Fibroblast of the aortic adventitia (primary cell): Measurements from ENCODE around the gene PEX26. TPM values are rescaled to one million over a fixed set of nuclear protein-coding genes. Genes with fewer than 3 reads are reported as not detected.

Experiments used
- DNase-seq: peaks from one replicate; pipeline ENCODE4 v3.0.0-alpha.2; 2010; ENCODE audit warnings: low read depth
- H3K4me3 ChIP-seq: 2 replicates; pipeline ENCODE4 v1.5.1; 2011; ENCODE audit warnings: low read depth, mild to moderate bottlenecking, control low read depth, low read length, moderate library complexity
- total RNA-seq: library from RNA; depleted of rRNA; stranded (reverse); fragments of >200 nt; gene quantifications from 2 replicates; pipeline ENCODE4 v1.2.3, GENCODE V29; 2012; ENCODE audit warnings: low replicate concordance
- TF ChIP-seq, protein P1 (sequence below): IDR thresholded peaks from 2 replicates; pipeline ENCODE4 v1.5.1; 2011; ENCODE audit warnings: mild to moderate bottlenecking, low read length, control low read depth, inconsistent platforms; ENCODE audit not compliant: insufficient read depth

Gene PEX26
- total RNA-seq, 1 donor, result 26.1 TPM

DNA sequence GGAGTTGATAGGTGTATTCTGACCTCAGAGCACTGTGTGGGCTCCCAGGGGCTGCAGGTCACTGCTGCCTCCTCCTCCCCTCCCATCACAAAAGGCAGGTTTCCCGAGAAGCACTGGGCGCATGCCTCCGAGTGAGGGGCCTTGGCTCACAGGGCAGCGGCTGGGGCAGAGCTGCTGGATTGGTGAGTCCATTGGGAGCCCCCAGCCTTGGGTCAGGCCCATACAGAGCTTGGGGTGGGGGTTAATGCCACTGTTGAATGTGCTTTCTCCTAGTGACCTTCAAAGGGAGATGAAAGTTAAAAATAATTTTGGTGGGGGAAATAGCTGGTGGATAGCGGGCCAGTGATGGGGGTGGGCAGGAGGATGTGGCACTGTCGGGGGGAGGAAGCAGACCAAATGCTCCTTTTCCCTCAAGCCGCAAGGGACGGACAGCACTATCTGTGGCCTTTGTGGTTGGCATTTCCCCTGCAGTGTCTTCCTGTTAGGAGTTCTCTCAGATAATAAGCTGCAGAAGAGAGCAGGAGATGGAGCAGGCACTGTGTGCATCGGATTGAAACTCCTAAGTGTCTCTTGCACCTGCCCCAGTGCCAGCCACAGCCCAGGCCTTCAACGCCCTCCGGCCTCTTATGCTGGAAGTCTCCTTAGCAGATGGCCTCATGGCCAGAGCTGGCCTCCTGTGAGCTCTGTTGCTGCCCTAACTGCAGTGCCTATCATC is 36.0 kb downstream of the PEX26 start:
- H3K4me3 ChIP-seq, result no peak overlapping the region
- no peak for DNase-seq
- TF ChIP-seq, protein P1, sequence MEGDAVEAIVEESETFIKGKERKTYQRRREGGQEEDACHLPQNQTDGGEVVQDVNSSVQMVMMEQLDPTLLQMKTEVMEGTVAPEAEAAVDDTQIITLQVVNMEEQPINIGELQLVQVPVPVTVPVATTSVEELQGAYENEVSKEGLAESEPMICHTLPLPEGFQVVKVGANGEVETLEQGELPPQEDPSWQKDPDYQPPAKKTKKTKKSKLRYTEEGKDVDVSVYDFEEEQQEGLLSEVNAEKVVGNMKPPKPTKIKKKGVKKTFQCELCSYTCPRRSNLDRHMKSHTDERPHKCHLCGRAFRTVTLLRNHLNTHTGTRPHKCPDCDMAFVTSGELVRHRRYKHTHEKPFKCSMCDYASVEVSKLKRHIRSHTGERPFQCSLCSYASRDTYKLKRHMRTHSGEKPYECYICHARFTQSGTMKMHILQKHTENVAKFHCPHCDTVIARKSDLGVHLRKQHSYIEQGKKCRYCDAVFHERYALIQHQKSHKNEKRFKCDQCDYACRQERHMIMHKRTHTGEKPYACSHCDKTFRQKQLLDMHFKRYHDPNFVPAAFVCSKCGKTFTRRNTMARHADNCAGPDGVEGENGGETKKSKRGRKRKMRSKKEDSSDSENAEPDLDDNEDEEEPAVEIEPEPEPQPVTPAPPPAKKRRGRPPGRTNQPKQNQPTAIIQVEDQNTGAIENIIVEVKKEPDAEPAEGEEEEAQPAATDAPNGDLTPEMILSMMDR, result no peak

DNA sequence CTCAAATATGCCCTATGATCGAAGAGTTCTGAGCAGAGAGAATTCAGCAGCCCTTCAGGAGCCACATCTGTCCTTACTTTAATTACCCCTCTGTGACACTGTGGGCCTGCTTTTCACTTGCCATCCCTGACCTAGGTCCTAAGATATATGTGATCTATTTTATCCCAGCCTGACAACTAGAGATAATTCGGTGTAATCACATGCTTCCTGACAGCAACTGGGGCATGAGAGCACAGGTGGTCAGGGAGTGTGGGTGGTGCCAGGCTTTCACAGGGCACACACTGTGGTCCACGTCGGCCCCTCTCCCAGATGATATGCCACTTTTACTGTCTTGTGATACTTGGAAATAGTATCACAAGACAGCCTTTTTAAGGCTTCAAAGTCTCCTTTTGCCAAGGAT is 36.7 kb downstream of the PEX26 start:
- no peak overlapping the region for H3K4me3 ChIP-seq
- DNase-seq, result no peak
- TF ChIP-seq, protein P1, result no peak

DNA sequence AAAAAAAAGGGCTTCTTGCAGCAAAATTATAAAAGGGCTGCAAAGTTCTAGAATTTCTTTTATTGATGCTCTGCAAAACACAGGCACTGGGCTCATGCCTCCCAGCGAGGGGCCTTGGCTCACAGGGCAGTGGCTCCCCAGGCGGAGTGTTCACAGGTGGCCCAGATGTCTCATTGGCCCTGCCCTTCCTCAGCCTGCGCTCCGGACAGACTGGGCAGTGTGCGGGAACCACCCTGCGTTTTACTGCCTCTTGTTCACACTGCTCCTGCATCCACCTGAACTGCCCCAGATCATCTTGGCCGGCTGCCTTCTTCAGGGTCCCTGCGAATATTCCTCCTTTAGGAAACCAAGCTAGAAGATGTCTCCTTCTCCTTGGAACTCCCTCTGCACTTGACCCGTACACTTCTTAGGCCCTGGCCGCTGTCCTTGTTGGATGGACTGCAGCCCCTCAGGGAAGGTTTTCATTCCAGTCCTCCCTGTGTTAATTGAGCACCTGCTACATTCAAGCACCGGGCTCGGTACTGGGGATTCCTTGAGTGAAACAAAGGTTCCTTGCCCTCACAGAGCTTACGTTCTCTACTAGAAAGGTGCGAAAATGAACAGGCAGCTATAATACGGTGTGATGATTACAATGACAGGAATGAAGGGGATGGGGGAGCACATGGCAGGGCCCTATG is 37.3 kb downstream of the PEX26 start:
- TF ChIP-seq, protein P1, result no peak
- no peak overlapping the region for H3K4me3 ChIP-seq
- no peak for DNase-seq

DNA sequence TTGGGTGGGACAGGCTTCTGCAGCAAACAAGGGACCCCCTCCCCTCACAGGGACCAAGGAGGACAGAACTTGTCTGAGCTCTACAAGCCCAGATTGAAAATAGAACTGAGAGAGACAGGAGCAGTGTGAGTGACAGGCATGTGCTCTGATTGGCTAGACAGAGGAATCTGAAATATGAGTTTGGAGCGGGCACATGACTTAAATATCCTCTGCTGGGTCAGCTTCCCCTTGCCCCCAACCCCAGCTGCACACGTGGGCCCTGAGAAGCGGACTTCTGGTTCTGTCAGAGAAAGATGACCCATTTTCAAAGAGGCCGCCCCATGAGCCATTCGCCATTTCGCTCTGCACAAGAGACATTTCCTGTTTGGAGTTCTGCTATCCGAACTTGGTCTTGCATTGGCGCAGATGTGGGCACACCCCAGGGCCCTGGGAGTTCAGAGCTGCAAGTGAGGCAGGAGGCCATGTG is 38.1 kb downstream of the PEX26 start:
- no peak for DNase-seq
- TF ChIP-seq, protein P1, result no peak
- H3K4me3 ChIP-seq, result no peak overlapping the region

DNA sequence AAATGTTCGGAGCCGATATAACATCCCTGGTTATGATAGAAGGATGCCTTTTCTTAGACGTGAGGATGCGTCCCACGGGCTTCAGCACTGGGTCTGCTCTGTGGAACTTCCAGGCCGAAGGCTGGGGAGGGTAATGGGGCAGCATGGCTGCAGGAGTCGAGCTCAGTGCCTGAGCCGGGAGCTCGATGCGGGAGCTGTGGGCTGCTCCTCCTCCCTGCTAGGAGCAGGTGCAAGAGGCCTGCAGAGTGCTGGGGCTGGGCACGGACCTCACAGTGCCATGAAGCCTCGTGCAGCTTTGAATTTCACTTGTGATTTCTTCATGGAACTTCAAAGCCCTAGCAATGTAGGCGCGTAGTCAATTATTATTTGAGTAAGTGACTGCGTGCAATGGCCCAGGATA is 38.8 kb downstream of the PEX26 start:
- no peak overlapping the region for H3K4me3 ChIP-seq
- TF ChIP-seq, protein P1, result no peak
- DNase-seq, result no peak

DNA sequence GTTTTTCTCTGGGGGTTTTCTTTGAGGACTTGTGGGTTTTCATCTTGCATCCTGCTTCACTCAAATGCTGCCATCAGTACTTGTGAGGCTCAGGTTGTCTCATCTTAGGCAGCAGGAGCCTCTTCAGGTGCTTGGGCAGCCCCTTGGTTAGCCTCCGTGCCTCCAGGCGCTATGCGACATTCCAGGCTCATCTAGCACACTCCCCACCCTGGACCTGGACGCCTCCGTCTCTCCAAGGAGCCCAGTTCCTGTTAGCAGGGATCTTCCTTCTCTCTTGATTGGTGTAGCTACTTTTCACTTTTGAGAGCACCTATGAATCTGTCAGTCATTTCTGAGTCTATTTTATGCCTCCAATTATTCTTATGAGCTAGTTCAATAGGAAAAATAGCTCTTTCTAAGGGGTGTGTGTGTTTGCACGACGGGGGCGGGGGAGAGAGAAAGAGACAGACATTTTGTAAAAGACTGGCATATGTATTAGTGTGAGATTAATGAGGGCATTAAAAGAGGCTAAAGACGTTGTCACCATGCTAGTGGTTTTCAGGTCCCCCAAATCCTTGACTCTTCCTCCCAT is 40.6 kb downstream of the PEX26 start:
- no peak for DNase-seq
- H3K4me3 ChIP-seq, result no peak overlapping the region
- TF ChIP-seq, protein P1, result no peak
